HG02759 (cell line): ENCODE measurements around the gene PLA2G1B.

Experiments used
- ATAC-seq: cut with Tn5 transposase; IDR thresholded peaks from one replicate; pipeline ENCODE4 v1.9.1; 2021; ENCODE audit warnings: mild to moderate bottlenecking, moderate library complexity; ENCODE audit not compliant: unreplicated experiment

PLA2G1B gene

GRCh38 chr12:120327593-120327992 lies at the start of gene PLA2G1B:
TSS of gene PLA2G1B (minus strand) at chr12:120327779. CDS start at chr12:120327753, 26 bp downstream.
- no peak for ATAC-seq

GRCh38 chr12:120376934-120377572 lies 49.5 kb upstream of the PLA2G1B start:
- ATAC-seq, result no peak

DNA sequence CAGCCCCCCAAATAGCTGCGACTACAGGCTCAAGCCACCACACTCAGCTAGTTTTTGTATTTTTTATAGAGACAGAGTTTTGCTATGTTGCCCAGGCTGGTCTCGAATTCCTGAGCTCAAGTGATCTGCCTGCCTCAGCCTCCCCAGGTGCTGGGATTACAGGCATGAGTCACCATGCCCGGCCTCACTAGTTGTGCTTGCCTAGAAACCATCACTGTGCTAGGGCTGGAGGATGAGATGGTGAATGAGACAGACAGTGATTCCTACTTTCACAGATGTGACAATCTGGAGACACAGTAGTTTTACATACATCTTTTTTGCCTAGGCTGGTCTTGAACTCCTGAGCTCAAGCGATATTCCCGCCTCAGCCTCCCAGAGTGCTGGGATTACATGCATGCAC lies 48.8 kb upstream of the PLA2G1B start:
- no peak for ATAC-seq

GRCh38 chr12:120376009-120376408 lies 48.4 kb upstream of the PLA2G1B start:
- ATAC-seq, result no peak

DNA sequence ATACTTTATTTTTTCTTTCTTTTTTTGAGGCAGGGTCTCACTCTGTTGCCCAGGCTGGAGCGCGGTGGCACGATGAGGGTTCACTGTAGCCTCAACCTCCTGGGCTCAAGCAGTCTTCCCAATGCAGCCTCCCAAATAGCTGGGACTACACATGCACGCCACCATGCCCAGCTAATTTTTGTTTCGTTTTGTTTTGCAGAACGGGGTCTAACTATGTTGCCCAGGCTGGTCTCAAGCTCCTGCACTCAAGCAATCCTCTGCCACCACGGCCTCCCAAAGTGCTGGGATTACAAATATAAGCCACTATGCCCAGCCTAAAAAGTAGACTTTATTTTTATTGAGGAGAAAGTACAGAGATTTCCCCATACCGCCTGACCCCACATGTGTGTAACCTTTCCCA lies 46.1 kb upstream of the PLA2G1B start:
- no peak for ATAC-seq

GRCh38 chr12:120370343-120371243 lies 43.0 kb upstream of the PLA2G1B start:
- no peak for ATAC-seq

GRCh38 chr12:120369603-120370342 lies 42.2 kb upstream of the PLA2G1B start:
- no peak for ATAC-seq

DNA sequence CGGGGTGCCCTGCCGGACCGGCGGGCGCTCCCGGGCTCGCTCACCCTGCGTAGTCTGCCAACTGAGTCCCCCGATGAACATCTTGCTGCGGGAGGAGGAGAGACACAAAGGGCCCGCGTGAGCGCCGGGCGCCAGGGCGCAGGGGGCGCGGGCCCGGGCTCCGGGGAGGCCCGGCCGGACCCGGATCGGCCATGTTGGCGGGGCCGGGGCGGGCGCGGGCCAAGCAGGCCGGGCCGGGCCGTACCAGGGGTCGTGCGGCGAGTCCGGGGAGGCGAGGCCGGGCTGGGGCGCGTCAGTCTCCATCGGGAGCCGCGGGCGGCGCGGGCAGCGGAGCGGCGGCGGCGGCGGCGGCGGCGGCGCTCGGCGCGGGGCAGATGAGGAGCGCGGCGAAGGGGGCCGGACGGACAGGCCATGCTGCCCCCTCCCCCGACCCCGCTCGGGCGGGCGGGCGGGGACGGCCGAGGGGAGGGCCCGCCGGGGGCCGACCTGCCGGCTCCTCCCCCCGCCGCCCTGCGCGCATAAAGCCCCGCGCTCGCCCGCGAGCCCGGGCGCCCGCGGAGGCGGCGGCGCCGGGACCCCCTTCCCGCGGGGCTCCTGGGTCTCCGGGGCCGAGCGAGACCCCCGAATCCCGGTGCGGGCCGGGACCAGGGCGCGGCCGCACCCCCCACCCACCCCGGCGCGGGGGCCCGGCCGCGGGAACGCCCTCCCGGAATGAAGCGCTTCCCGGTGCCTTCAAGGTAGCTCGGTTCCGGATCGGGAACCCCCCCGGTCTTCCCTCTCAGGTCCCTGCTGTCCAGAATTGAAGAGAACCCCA lies 41.4 kb upstream of the PLA2G1B start, which contains the start of gene MSI1:
Gene MSI1, minus strand, starts transcription at position 376 of the 814 bp plus-strand sequence. Its CDS starts 73 bp downstream, at position 303.
- ATAC-seq, result no peak

GRCh38 chr12:120367924-120368788 lies 40.6 kb upstream of the PLA2G1B start:
- ATAC-seq, result no peak

GRCh38 chr12:120367233-120367923 lies 39.8 kb upstream of the PLA2G1B start:
- ATAC-seq, result no peak

DNA sequence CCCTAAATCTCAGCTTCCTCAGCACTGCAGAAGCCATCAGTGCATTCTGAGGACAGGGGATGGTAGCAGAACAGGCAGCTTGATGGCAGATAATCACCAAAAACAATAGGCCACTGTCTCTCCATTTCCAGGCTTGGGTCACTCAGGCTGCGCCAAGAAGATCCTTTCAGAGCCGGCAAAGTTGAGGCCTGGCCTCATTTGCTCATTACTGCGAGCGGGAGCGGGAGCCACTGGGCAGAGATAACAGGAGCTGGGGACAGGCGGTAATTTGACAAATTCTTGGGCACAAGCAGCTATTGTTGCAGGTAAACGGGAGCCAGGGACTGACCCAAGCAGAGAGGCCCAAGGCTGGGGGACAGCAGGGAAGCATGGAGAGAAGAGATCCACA lies 39.3 kb upstream of the PLA2G1B start:
- ATAC-seq, result no peak

GRCh38 chr12:120366341-120366705 lies 38.7 kb upstream of the PLA2G1B start:
- no peak for ATAC-seq

- ATAC-seq, result no peak
Measured at GRCh38 chr12:120365675-120366340, 38.2 kb upstream of the PLA2G1B start.

DNA sequence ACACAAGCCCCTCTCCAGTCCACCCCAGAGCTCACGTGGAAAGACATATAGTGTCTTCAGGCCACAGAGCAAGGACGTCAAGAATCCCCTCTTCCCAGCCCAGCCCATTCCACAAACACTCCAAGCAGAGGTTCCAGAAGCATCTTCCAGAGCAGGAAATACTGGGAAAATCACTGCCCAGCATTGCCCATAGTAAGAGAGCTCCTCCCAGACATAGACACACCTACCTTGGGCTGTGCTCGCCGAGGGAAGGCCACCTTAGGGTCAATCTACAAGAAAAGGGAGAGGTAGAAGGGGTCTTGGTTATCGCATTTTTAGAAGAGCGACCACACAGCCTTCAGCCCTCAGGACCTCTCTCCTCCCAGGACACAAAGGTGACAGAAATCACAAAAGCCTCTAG lies 36.9 kb upstream of the PLA2G1B start:
- ATAC-seq, result no peak

- ATAC-seq, result no peak
Measured at GRCh38 chr12:120363274-120363855, 35.8 kb upstream of the PLA2G1B start.

GRCh38 chr12:120362516-120363273 lies 35.1 kb upstream of the PLA2G1B start:
- no peak for ATAC-seq

DNA sequence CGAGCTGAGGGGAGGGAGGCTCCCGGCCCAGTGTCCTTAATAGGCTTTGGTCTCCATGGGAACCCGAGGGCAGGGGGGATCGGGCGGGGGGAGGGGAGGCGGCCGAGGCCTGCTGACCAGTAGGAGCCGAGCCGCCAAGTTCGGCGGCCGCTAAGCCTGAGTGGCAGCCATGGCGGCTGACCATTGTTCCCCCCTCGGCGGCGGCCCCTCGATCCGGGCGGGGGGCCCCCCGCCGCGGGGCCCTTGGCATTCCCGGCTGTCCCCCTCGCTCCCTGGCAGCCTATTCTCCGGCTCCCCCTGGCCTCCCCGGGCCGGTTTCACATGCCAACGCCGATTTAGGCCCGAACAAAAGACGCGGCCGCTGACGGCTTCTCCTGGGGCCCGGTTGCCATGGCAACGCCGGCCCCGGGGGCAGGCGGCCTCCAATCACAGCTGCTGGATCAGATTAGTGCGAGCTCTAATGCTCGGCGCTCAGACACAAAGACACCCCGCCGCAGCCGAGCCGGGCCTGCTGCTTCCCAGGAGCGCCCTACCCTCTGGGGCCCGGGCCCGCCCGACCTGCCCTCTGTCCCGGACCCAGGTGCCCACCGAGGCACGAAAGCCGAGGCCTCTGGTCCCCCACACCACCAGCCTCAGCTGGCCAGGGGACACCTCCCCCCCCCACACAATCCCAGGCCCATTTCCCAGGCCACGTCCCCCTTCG lies 34.1 kb upstream of the PLA2G1B start:
- no peak for ATAC-seq
